Stimulated activated CD8-positive, alpha-beta memory T cell treated with anti-CD3 and anti-CD28 coated beads, Interleukin-4, amount 100 ng/mL, for 4 hours (primary cell): ENCODE data around the gene MARS1.
"Not testable (repeated sequence)": the region's sequence is repeated elsewhere in the genome, so short reads cannot be mapped to it uniquely, and the experiment has no call there.

Experiments used
- DNase-seq, 2 donors: peaks; one replicate each; pipeline ENCODE4 v3.0.0-alpha.2; 2020; ENCODE audit warnings: low read depth in 2 of 2, low spot score in 1 of 2

MARS1 gene

GRCh38 chr12:57489157-57489641, 1.3 kb downstream of the MARS1 start:
- DNase-seq, result no peak

DNA sequence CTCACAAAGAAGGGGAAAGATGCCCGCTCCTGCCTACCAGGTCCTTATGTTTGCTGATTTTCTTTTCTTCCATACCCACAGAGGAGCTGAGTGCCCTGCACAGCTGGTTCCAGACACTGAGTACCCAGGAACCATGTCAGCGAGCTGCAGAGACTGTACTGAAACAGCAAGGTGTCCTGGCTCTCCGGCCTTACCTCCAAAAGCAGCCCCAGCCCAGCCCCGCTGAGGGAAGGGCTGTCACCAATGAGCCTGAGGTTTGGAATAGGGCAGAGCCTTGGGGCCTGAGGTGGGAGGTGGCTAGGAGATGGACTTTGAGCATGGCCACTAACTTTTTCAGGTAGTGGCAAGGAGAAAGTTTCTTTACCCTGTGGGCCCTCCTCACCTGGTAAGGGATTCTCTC, 2.3 kb downstream of the MARS1 start:
- DNase-seq, result no peak

- no peak for DNase-seq
These were observed 3.8 kb downstream of the MARS1 start for GRCh38 chr12:57491393-57492280.

GRCh38 chr12:57495051-57495701, 7.3 kb downstream of the MARS1 start:
- not testable (repeated sequence) for DNase-seq

DNA sequence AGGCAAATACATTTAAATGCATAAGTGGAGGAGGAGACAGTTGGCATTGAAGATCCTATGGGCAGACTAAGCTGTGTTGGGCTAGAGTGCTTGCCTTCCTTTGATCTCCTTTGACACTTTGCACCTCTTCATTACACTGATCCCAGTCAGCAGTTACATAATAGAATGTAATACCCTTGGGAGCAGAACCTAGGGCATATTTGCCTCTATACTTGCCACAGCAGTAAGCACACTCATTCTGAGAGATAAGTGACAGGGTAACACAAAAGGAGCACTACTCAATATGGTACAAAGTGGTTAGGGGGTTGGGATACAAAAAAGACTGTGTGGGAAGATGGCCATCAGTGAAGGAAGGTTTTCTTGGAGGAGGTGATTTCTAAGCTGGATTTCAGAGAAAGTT, 9.0 kb downstream of the MARS1 start:
- no peak for DNase-seq

GRCh38 chr12:57497223-57498131, 9.6 kb downstream of the MARS1 start:
- no peak for DNase-seq

DNA sequence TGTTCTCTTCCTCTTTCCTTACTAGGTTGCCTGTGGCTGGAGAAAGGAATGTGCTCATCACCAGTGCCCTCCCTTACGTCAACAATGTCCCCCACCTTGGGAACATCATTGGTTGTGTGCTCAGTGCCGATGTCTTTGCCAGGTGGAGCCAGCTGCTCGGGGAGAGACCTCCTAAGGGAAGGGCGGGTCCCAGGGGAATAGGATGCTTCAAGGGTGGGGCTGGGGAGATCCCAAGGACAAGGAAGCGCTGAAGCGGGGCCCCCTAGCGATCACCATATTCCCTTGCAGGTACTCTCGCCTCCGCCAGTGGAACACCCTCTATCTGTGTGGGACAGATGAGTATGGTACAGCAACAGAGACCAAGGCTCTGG, 10.2 kb downstream of the MARS1 start:
- no peak for DNase-seq

DNA sequence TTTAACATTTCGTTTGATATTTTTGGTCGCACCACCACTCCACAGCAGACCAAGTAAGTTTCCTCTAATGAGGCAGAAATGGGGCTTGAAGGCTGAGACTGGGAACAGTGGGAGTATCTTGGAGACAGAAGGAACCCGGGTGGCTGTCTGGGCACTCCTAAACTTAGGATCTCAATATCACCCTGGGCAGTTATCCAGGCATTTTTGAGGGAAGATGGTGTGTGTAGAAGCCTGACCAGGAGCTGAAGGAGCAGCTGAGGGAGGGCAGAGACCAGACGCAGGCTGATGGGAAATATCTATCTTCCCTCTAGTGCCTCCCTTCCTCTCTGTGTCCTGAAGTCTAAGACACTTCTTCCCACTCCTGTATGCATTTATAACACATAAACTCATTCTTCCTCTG, 10.7 kb downstream of the MARS1 start:
- DNase-seq, result no peak

GRCh38 chr12:57500213-57500612, 12.3 kb downstream of the MARS1 start:
- no peak for DNase-seq

DNA sequence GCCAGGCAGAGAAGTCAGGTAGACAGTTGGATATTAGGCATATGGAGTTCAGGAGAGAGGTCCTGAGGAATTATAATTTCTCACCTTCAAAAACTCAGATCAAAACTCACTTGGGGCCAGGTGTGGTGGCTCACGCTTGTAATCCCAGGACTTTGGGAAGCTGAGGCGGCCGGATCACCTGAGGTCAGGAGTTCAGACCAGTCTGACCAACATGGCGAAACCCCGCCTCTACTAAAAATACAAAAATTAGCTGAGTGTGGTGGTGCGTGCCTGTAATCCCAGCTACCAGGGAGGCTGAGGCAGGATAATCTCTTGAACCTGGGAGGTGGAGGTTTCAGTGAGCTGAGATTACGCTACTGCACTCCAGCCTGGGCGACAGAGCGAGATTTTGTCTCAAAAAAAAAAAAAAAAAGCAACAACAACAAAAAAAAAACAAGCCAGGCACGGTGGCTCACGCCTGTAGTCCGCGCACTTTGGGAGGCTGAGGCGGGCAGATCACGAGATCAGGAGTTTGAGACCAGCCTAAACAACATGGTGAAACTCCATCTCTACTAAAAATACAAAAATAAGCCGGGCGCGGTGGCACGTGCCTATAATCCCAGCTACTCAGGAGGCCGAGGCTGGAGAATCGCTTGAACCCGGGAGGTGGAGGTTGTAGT, 14.6 kb downstream of the MARS1 start:
- not testable (repeated sequence) for DNase-seq

GRCh38 chr12:57506541-57506940, 18.7 kb downstream of the MARS1 start:
- DNase-seq, result not testable (repeated sequence)

GRCh38 chr12:57507796-57508195, 19.9 kb downstream of the MARS1 start:
- not testable (repeated sequence) for DNase-seq

DNA sequence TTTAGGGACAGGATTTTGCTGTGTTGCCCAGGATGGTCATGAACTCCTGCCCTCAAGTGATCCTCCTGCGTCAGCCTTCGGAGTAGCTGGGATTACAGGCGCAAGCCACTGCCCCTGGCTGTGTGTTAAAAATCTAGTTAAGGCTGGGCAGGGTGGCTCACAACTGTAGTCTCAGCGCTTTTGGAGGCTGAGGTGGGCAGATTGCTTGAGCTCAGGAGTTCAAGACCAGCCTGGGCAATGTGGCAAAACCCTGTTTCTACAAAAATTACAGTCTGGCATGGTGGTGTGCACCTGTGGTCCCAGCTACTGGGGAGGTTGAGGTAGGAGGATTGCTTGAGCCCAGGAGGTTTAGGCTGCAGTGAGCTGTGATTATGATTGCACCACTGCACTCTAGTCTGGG, 23.3 kb downstream of the MARS1 start:
- no peak for DNase-seq

DNA sequence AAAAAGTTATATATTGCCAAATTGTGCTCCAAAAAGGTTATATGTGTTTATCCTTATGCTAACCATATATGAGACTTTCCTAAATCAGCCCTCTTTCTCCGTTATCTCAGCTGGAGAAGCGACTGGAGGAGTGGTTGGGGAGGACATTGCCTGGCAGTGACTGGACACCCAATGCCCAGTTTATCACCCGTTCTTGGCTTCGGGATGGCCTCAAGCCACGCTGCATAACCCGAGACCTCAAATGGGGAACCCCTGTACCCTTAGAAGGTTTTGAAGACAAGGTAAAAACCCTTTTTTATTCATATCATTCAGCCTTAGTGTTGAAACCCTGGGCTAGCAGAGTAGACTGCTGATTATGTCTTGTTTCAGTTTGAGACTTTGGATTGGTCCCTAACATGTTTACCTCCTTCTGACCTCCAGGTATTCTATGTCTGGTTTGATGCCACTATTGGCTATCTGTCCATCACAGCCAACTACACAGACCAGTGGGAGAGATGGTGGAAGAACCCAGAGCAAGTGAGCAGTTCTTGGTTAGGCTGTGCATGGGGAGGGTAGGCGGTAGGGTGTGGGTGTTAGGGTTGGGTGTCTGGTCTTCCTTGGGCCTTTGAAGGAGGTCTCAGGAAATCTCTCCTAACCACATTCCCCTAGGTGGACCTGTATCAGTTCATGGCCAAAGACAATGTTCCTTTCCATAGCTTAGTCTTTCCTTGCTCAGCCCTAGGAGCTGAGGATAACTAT, 23.9 kb downstream of the MARS1 start:
- no peak for DNase-seq

DNA sequence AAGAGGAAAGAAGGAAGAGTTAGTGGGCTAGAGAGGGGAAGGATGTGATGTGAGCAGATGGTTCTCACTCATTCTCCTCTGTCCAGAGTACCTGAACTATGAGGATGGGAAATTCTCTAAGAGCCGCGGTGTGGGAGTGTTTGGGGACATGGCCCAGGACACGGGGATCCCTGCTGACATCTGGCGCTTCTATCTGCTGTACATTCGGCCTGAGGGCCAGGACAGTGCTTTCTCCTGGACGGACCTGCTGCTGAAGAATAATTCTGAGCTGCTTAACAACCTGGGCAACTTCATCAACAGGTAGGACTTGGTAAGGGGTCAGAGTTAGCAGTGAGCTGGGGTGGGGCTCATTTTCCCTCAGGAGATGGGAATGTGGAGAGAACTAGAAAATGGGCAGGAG, 24.8 kb downstream of the MARS1 start:
- no peak for DNase-seq

- no peak for DNase-seq
These were observed 25.4 kb downstream of the MARS1 start for GRCh38 chr12:57513266-57513665.

DNA sequence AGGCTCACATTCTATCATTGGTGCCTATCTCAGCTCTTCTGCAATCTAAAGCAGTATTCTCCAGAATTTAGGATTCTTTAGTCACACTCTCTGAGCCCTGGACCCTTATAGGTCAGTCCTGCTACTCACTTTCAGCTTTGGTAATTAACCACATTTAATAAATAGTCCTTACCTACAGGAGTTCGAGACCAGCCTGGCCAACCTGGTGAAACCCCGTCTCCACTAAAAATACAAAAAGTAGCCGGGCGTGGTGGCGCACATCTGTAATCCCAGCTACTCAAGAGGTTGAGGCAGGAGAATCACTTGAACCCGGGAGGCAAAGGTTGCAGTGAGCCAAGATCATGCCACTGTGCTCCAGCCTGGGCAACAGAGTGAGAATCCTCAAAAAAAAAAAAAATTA, 25.8 kb downstream of the MARS1 start:
- not testable (repeated sequence) for DNase-seq

- not testable (repeated sequence) for DNase-seq
These were observed 26.4 kb downstream of the MARS1 start for GRCh38 chr12:57514246-57514645.

- DNase-seq, result no peak
These were observed 27.0 kb downstream of the MARS1 start for GRCh38 chr12:57514720-57515407.
